GM23338 (cell line): Measurements from ENCODE around the gene MRPL24. TPM values are rescaled to one million over a fixed set of nuclear protein-coding genes. Genes with fewer than 3 reads are reported as not detected.

Experiments
- ATAC-seq: fragments of 200-7000 bp; cut with Tn5 transposase; 3 replicates; pipeline ENCODE4 v1.9.1; 2020
- DNase-seq: peaks from one replicate; pipeline ENCODE4 v3.0.0-alpha.2; 2015; ENCODE audit warnings: low spot score
- H2AFZ ChIP-seq: fragments of 200-600 bp; sonication (generic); 2 replicates; pipeline ENCODE4 v1.8.0; 2016; ENCODE audit warnings: antibody characterized with exemption, mild to moderate bottlenecking, moderate library complexity
- H3F3A ChIP-seq: fragments of 200-600 bp; sonication (generic); replicated peaks from 2 replicates; pipeline ENCODE4 v1.8.0; 2017; ENCODE audit warnings: antibody characterized with exemption, mixed run types, low read depth
- H3K27ac ChIP-seq: fragments of 200-600 bp; sonication (generic); 2 replicates; pipeline ENCODE4 v1.6.1; 2016; ENCODE audit warnings: low read depth
- H3K27me3 ChIP-seq: fragments of 200-600 bp; sonication (generic); 2 replicates; pipeline ENCODE4 v1.8.0; 2016; ENCODE audit warnings: mild to moderate bottlenecking, mixed run types, moderate library complexity; ENCODE audit not compliant: insufficient read depth
- H3K36me3 ChIP-seq: fragments of 200-600 bp; sonication (generic); 2 replicates; pipeline ENCODE4 v1.8.0; 2016; ENCODE audit warnings: mild to moderate bottlenecking; ENCODE audit not compliant: insufficient read depth
- H3K4me1 ChIP-seq: fragments of 200-600 bp; sonication (generic); 2 replicates; pipeline ENCODE4 v1.8.0; 2016; ENCODE audit warnings: mild to moderate bottlenecking, moderate library complexity; ENCODE audit not compliant: insufficient read depth
- H3K4me2 ChIP-seq: fragments of 200-600 bp; sonication (generic); 2 replicates; pipeline ENCODE4 v1.7.1; 2017; ENCODE audit warnings: mixed run types
- H3K4me3 ChIP-seq: fragments of 200-600 bp; sonication (generic); 2 replicates; pipeline ENCODE4 v1.6.1; 2016; ENCODE audit warnings: mixed run types
- H3K79me2 ChIP-seq: fragments of 200-600 bp; sonication (generic); replicated peaks from 2 replicates; pipeline ENCODE4 v1.8.0; 2017; ENCODE audit warnings: mild to moderate bottlenecking; ENCODE audit not compliant: insufficient read depth
- H3K9me2 ChIP-seq: fragments of 200-600 bp; sonication (generic); 2 replicates; pipeline ENCODE4 v1.8.0; 2017; ENCODE audit not compliant: insufficient read depth
- H4K20me1 ChIP-seq: fragments of 200-600 bp; sonication (generic); replicated peaks from 2 replicates; pipeline ENCODE4 v1.8.0; 2017; ENCODE audit warnings: mild to moderate bottlenecking; ENCODE audit not compliant: insufficient read depth
- H3K27ac Mint-ChIP-seq: 2 replicates; pipeline ENCODE4 v1.8.0; 2020; ENCODE audit warnings: inconsistent platforms, mild to moderate bottlenecking, moderate library complexity, mixed read lengths
- H3K27me3 Mint-ChIP-seq: 3 replicates; pipeline ENCODE4 v1.8.0; 2022; ENCODE audit warnings: low read depth, mild to moderate bottlenecking, moderate library complexity, mixed read lengths, inconsistent platforms; ENCODE audit not compliant: insufficient read depth, poor library complexity
- H3K36me3 Mint-ChIP-seq: 3 replicates; pipeline ENCODE4 v1.8.0; 2021; ENCODE audit warnings: low read depth, mild to moderate bottlenecking, inconsistent platforms, moderate library complexity, mixed read lengths
- H3K4me1 Mint-ChIP-seq: 3 replicates; pipeline ENCODE4 v1.8.0; 2020; ENCODE audit warnings: mild to moderate bottlenecking, inconsistent platforms, mixed read lengths
- H3K4me3 Mint-ChIP-seq: 3 replicates; pipeline ENCODE4 v1.8.0; 2021; ENCODE audit warnings: moderate library complexity, mild to moderate bottlenecking, inconsistent platforms, mixed read lengths
- H3K9me3 Mint-ChIP-seq: 3 replicates; pipeline ENCODE4 v1.8.0; 2020; ENCODE audit warnings: moderate library complexity, mild to moderate bottlenecking, inconsistent platforms, mixed read lengths
- CREB1 ChIP-seq: fragments of 250-450 bp; sonication (Bioruptor Pico); IDR thresholded peaks from 2 replicates; pipeline ENCODE4 v1.5.0; 2020; ENCODE audit warnings: low read depth, mild to moderate bottlenecking, moderate library complexity
- CTCF ChIP-seq, 2 experiments: fragments of 200-600 bp in 1 of 2; sonication (generic) in 1 of 2; conservative IDR thresholded peaks; 2 replicates each; pipeline versions ENCODE4 v1.5.1 to v1.6.1; 2016 to 2017; ENCODE audit warnings: antibody characterized with exemption in 2 of 2, low read depth in 2 of 2, mild to moderate bottlenecking in 2 of 2, moderate library complexity in 1 of 2
- ETS1 ChIP-seq: IDR thresholded peaks from 2 replicates; pipeline ENCODE4 v1.6.1; 2016; ENCODE audit warnings: antibody characterized with exemption
- EZH2 ChIP-seq: fragments of 200-600 bp; sonication (generic); IDR thresholded peaks from one replicate; pipeline ENCODE4 v1.8.0; 2017; ENCODE audit warnings: antibody characterized with exemption, mild to moderate bottlenecking, low read depth; ENCODE audit not compliant: unreplicated experiment
- STAT1 ChIP-seq: IDR thresholded peaks from one replicate; pipeline ENCODE4 v1.6.1; 2016; ENCODE audit warnings: antibody characterized with exemption; ENCODE audit not compliant: unreplicated experiment
- ZNF114 ChIP-seq: fragments of 250-450 bp; sonication (Bioruptor Pico); IDR thresholded peaks from 2 replicates; pipeline ENCODE4 v1.5.0; 2020; ENCODE audit warnings: mild to moderate bottlenecking, moderate library complexity
- ZNF462 ChIP-seq: fragments of 250-450 bp; sonication (Bioruptor Pico); IDR thresholded peaks from 2 replicates; pipeline ENCODE4 v1.5.0; 2020; ENCODE audit warnings: mild to moderate bottlenecking, moderate library complexity
- polyA plus RNA-seq: library from polyadenylated mRNA; unstranded; fragments of >200 nt; fragmentation: Nextera tagmentation; extraction: Ambion mirVana; gene quantifications from 2 replicates; pipeline ENCODE4 v1.2.1, GENCODE V29; 2016
- total RNA-seq: library from RNA; depleted of rRNA; stranded (reverse); fragments of >200 nt; shearing (Covaris generic); gene quantifications from 2 replicates; pipeline ENCODE4 v1.2.3, GENCODE V29; 2014

Gene MRPL24
- total and polyA plus RNA-seq, 2 experiments from 2014 or later, result 18.8 to 45.7 TPM

GRCh38 chr1:156772222-156772621, 31.3 kb upstream of the MRPL24 start:
- H3K9me3 Mint-ChIP-seq, result no peaks in the 10 kb centered on the region
- H3K9me2 ChIP-seq, result no peaks in the 10 kb centered on the region
- peaks cover 8% of the 10 kb centered on the region for H3K27me3 Mint-ChIP-seq
- no peaks in the 10 kb centered on the region for H3K27me3 ChIP-seq
- H3K4me3 Mint-ChIP-seq, result no peak overlapping the region
- peaks cover 7% of the 10 kb centered on the region for H3K36me3 ChIP-seq
- peaks cover 76% of the 10 kb centered on the region for H4K20me1 ChIP-seq
- no peak overlapping the region for H2AFZ ChIP-seq
- H3K4me3 ChIP-seq, result no peak overlapping the region
- H3F3A ChIP-seq, result peaks cover 18% of the 10 kb centered on the region
- no peak for DNase-seq
- peaks cover 95% of the 10 kb centered on the region for H3K79me2 ChIP-seq
- peaks cover 25% of the 10 kb centered on the region for H3K4me1 ChIP-seq
- H3K4me2 ChIP-seq, result no peak overlapping the region
- peaks cover 40% of the 10 kb centered on the region for H3K36me3 Mint-ChIP-seq
- H3K27ac Mint-ChIP-seq, result no peak overlapping the region
- TF ChIP-seq CREB1, result no peak
- TF ChIP-seq ZNF114, result no peak
- TF ChIP-seq STAT1, result no peak
- no peak for TF ChIP-seq ETS1
- TF ChIP-seq CTCF (conservative IDR thresholded peaks at IDR 0.05; ENCODE audit: low read depth in 2 of 2), result peak in 1 of 2 experiments; percentile 18; a peak in 1 of 4 replicates
- TF ChIP-seq EZH2, result no peak
- TF ChIP-seq ZNF462 (CRISPR knock-in tag), result no peak
- no peak for ATAC-seq
- no peak overlapping the region for H3K27ac ChIP-seq
- peaks cover 31% of the 10 kb centered on the region for H3K4me1 Mint-ChIP-seq
